Endothelial cell of umbilical vein (primary cell): ENCODE data around the gene TXNRD2. TPM values are rescaled to one million over a fixed set of nuclear protein-coding genes. Genes with fewer than 3 reads are reported as not detected.

ENCODE experiments used
- BruUV-seq: library from RNA; stranded (reverse); fragments of 400-500 nt; replicated peaks from 2 replicates; lab custom pipeline; 2021; lab: Mats Ljungman, UMichigan
- CTCF ChIA-PET: fragments of 300-600, 350-600 bp; sonication (Branson Sonifier 250); formaldehyde crosslinking; loops from one replicate; lab custom pipeline; 2021; ENCODE audit warnings: antibody characterized with exemption, inconsistent platforms; lab: Charles Lee
- POLR2A ChIA-PET: fragments of 300-600, 350-600 bp; sonication (Branson Sonifier 250); formaldehyde crosslinking; loops from one replicate; lab custom pipeline; 2021; ENCODE audit warnings: antibody characterized with exemption, inconsistent platforms; lab: Charles Lee
- DNase-seq: peaks from one replicate; pipeline ENCODE4 v3.0.0-alpha.2; 2011; ENCODE audit warnings: low read depth, low spot score
- FAIRE-seq: peaks from 2 replicates; lab custom pipeline; 2011; peaks lifted over from hg19 to GRCh38; lab: Jason Lieb, UNC
- H2AFZ ChIP-seq: 2 replicates; pipeline ENCODE4 v1.6.0; 2012; ENCODE audit warnings: low read depth, low read length, control low read depth, inconsistent platforms
- H3K27ac ChIP-seq: 2 replicates; pipeline ENCODE4 v1.5.1; 2011; ENCODE audit warnings: low read depth, mild to moderate bottlenecking, control low read depth, low read length, moderate library complexity; ENCODE audit not compliant: insufficient read depth
- H3K27me3 ChIP-seq, 2 experiments: 2 replicates each; pipeline versions ENCODE4 v1.6.0 to v1.6.1; 2011; ENCODE audit warnings: low read length in 2 of 2, mixed read lengths in 1 of 2; ENCODE audit not compliant: control insufficient read depth in 2 of 2, insufficient read depth in 2 of 2
- H3K36me3 ChIP-seq, 2 experiments: 2 replicates in 1 of 2; 3 replicates in 1 of 2; pipeline ENCODE4 v1.5.1; 2011; ENCODE audit warnings: low read length in 2 of 2, mild to moderate bottlenecking in 1 of 2, moderate library complexity in 1 of 2; ENCODE audit not compliant: control insufficient read depth in 2 of 2, insufficient read depth in 2 of 2; ENCODE audit errors: extremely low read depth in 1 of 2
- H3K4me1 ChIP-seq: 3 replicates; pipeline ENCODE4 v1.5.1; 2011; ENCODE audit warnings: mild to moderate bottlenecking, low read length; ENCODE audit not compliant: control insufficient read depth, insufficient read depth; ENCODE audit errors: extremely low read depth
- H3K4me2 ChIP-seq: 2 replicates; pipeline ENCODE4 v1.6.1; 2011; ENCODE audit warnings: low read length, control low read depth, mixed read lengths; ENCODE audit not compliant: insufficient read depth
- H3K4me3 ChIP-seq, 3 experiments: fragments of 200-600 bp in 1 of 3; sonication (generic), shearing (Covaris generic) in 1 of 3; replicated peaks in 1 of 3; 2 replicates each; pipeline ENCODE4 v1.5.1; 2011 to 2016; ENCODE audit warnings: control low read depth in 3 of 3, low read length in 3 of 3, mild to moderate bottlenecking in 2 of 3, inconsistent platforms in 1 of 3, low read depth in 1 of 3, moderate library complexity in 1 of 3; ENCODE audit not compliant: insufficient read depth in 1 of 3
- H3K79me2 ChIP-seq: 2 replicates; pipeline ENCODE4 v1.6.0; 2012; ENCODE audit warnings: low read length, inconsistent platforms; ENCODE audit not compliant: control insufficient read depth, insufficient read depth
- H3K9ac ChIP-seq: replicated peaks from 2 replicates; pipeline ENCODE3; 2011; ENCODE audit warnings: low read length, control low read depth; ENCODE audit not compliant: insufficient read depth; ENCODE audit errors: extremely low read depth
- H3K9me1 ChIP-seq: replicated peaks from 3 replicates; pipeline ENCODE4 v1.6.0; 2011; ENCODE audit warnings: mild to moderate bottlenecking, low read length; ENCODE audit not compliant: control insufficient read depth, insufficient read depth; ENCODE audit errors: extremely low read depth
- H3K9me3 ChIP-seq: replicated peaks from 2 replicates; pipeline ENCODE4 v1.5.1; 2012; ENCODE audit warnings: low read length, inconsistent platforms; ENCODE audit not compliant: control insufficient read depth, insufficient read depth
- H4K20me1 ChIP-seq: replicated peaks from 2 replicates; pipeline ENCODE3; 2011; ENCODE audit warnings: mild to moderate bottlenecking, low read length; ENCODE audit not compliant: control insufficient read depth, insufficient read depth; ENCODE audit errors: extremely low read depth
- EZH2 ChIP-seq: IDR thresholded peaks from 2 replicates; pipeline ENCODE4 v1.6.1; 2012; ENCODE audit warnings: borderline replicate concordance, low read depth, mild to moderate bottlenecking, moderate library complexity, low read length, inconsistent platforms; ENCODE audit not compliant: severe bottlenecking
- FOS ChIP-seq: IDR thresholded peaks from 2 replicates; pipeline ENCODE4 v1.6.1; 2011; ENCODE audit warnings: mild to moderate bottlenecking, low read length, moderate library complexity, borderline replicate concordance; ENCODE audit not compliant: insufficient read depth
- GATA2 ChIP-seq: IDR thresholded peaks from 2 replicates; pipeline ENCODE4 v1.7.0; 2011; ENCODE audit warnings: low read depth, mild to moderate bottlenecking, moderate library complexity, mixed read lengths, low read length; ENCODE audit not compliant: insufficient read length, insufficient read depth
- JUN ChIP-seq: IDR thresholded peaks from 2 replicates; pipeline ENCODE4 v1.6.1; 2011; ENCODE audit warnings: borderline replicate concordance, low read depth; ENCODE audit not compliant: insufficient read length, insufficient read depth
- MYC ChIP-seq: IDR thresholded peaks from one replicate; pipeline ENCODE4 v1.6.1; 2011; ENCODE audit warnings: mild to moderate bottlenecking, low read depth, low read length
- POLR2A ChIP-seq: IDR thresholded peaks from 2 replicates; pipeline ENCODE4 v1.6.1; 2012; ENCODE audit warnings: low read depth, mild to moderate bottlenecking, control low read depth, low read length
- POLR2AphosphoS5 ChIP-seq: IDR thresholded peaks from 2 replicates; pipeline ENCODE4 v1.6.1; 2012; ENCODE audit warnings: low read depth, mild to moderate bottlenecking, control low read depth, low read length, moderate library complexity; ENCODE audit not compliant: insufficient read depth
- dilution Hi-C: fragments of 300-500 bp; cut with MboI; formaldehyde crosslinking; loops from one replicate; pipeline ENCODE4 v1.15.0; 2019; ENCODE audit warnings: low sequenced_read_pairs; ENCODE audit not compliant: extremely low pct_ligation_motif_present
- intact Hi-C: fragments of 100-400 bp; cut with micrococcal nuclease; formaldehyde crosslinking; loops from one replicate; pipeline ENCODE4 v1.10.0; 2022
- polyA plus RNA-seq, 4 experiments: library from polyadenylated mRNA; depleted of rRNA in 3 of 4; stranded (reverse) in 3 of 4; unstranded in 1 of 4; fragments of >200 nt; gene quantifications; 2 replicates each; pipeline versions ENCODE4 v1.2.1 to v1.2.3, GENCODE V29; 2011 to 2012; ENCODE audit warnings: missing spikeins in 1 of 4
- total RNA-seq: library from RNA; stranded (reverse); gene quantifications from 2 replicates; pipeline ENCODE4 v1.2.3, GENCODE V29; 2021
- TF ChIP-seq, protein P1 (sequence below), 2 donors: IDR thresholded peaks; 1 replicate in 1 of 2; 2 replicates in 1 of 2; pipeline ENCODE4 v1.5.1; 2011; ENCODE audit warnings: low read length in 2 of 2, mild to moderate bottlenecking in 2 of 2, moderate library complexity in 2 of 2, control low read depth in 1 of 2, inconsistent platforms in 1 of 2, low read depth in 1 of 2; ENCODE audit not compliant: insufficient read depth in 1 of 2; ENCODE audit errors: extremely low read depth in 1 of 2
- TF ChIP-seq, protein P2 (sequence below): IDR thresholded peaks from 2 replicates; pipeline ENCODE4 v1.6.1; 2011; ENCODE audit not compliant: insufficient read depth, insufficient read length

Gene TXNRD2
- total and polyA plus RNA-seq, 2 donors (not counting 3 experiments of a cell fraction or from before 2014, with no cell fraction given): 211 to 440 TPM

GRCh38 chr22:19847345-19847632 lies 94.3 kb downstream of the TXNRD2 start:
- Histone ChIP-seq H3K4me3 (no peak overlapping the region), H3K9me3 (no peaks in the 10 kb centered on the region), H3K27ac (no peak overlapping the region), H3K36me3 (peaks cover 13 to 24% of the 10 kb centered on the region in 2 experiments), H4K20me1 (no peaks in the 10 kb centered on the region), H3K79me2 (peaks cover 26% of the 10 kb centered on the region), H3K4me2 (no peak overlapping the region), H3K27me3 (no peaks in the 10 kb centered on the region), H3K9ac (no peak overlapping the region), H3K4me1 (peaks cover 35% of the 10 kb centered on the region), H3K9me1 (no peaks in the 10 kb centered on the region), H2AFZ (no peak overlapping the region)
- FAIRE-seq: no peak
- CTCF ChIA-PET: interaction anchor here (2.7 kb wide), 1 partner anchor 63 kb away, joined by 10 read pairs; no protein-coding TSS in a partner anchor
- no peak for TF ChIP-seq POLR2AphosphoS5
- TF ChIP-seq, protein P1, sequence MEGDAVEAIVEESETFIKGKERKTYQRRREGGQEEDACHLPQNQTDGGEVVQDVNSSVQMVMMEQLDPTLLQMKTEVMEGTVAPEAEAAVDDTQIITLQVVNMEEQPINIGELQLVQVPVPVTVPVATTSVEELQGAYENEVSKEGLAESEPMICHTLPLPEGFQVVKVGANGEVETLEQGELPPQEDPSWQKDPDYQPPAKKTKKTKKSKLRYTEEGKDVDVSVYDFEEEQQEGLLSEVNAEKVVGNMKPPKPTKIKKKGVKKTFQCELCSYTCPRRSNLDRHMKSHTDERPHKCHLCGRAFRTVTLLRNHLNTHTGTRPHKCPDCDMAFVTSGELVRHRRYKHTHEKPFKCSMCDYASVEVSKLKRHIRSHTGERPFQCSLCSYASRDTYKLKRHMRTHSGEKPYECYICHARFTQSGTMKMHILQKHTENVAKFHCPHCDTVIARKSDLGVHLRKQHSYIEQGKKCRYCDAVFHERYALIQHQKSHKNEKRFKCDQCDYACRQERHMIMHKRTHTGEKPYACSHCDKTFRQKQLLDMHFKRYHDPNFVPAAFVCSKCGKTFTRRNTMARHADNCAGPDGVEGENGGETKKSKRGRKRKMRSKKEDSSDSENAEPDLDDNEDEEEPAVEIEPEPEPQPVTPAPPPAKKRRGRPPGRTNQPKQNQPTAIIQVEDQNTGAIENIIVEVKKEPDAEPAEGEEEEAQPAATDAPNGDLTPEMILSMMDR (IDR thresholded peaks at IDR 0.05; ENCODE audit: extremely low read depth in 1 of 2, insufficient read depth in 1 of 2, low read depth in 1 of 2, low read length in 2 of 2): no peak
- TF ChIP-seq JUN: no peak
- no peak for TF ChIP-seq FOS
- TF ChIP-seq EZH2: no peak
- TF ChIP-seq, protein P2, sequence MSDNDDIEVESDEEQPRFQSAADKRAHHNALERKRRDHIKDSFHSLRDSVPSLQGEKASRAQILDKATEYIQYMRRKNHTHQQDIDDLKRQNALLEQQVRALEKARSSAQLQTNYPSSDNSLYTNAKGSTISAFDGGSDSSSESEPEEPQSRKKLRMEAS: no peak
- no peak for TF ChIP-seq MYC
- no peak for TF ChIP-seq GATA2
- no peak for TF ChIP-seq POLR2A
- intact Hi-C loops (no loop called here), dilution Hi-C loops (no loop called here)
- POLR2A ChIA-PET: no interaction called here
- no peak for DNase-seq
- TSS peak; percentile 2 for BruUV-seq
